ENCODE data around the gene DPM3. TPM values are rescaled to one million over a fixed set of nuclear protein-coding genes. Genes with fewer than 3 reads are reported as not detected.

The DPM3 gene
- total and polyA plus RNA-seq, 2 experiments from 2014 or later, result 13.6 to 71.4 TPM

GRCh38 chr1:155134322-155134721 is 6.0 kb downstream of the DPM3 start:
- no peak overlapping the region for H3K27ac Mint-ChIP-seq

GRCh38 chr1:155133799-155134281 is 6.5 kb downstream of the DPM3 start:
- H3K4me3 ChIP-seq, result no peak overlapping the region
- no peak overlapping the region for H3K4me3 Mint-ChIP-seq
- peaks cover 22% of the 10 kb centered on the region for H3K36me3 Mint-ChIP-seq (ENCODE audit: low read depth)
- H3K4me1 ChIP-seq (ENCODE audit: insufficient read depth), result peaks cover 35% of the 10 kb centered on the region
- H3K9me2 ChIP-seq (ENCODE audit: insufficient read depth), result no peaks in the 10 kb centered on the region
- DNase-seq (ENCODE audit: low spot score), result no peak
- no peaks in the 10 kb centered on the region for H3K9me3 Mint-ChIP-seq
- peaks cover 36% of the 10 kb centered on the region for H3K27me3 Mint-ChIP-seq (ENCODE audit: insufficient read depth, low read depth, poor library complexity)
- ATAC-seq, result no peak
- H4K20me1 ChIP-seq (replicated peaks; ENCODE audit: insufficient read depth), result peaks cover 9% of the 10 kb centered on the region; the same call in 1 of the 2 replicates
- H2AFZ ChIP-seq, result no peak overlapping the region
- no peak overlapping the region for H3K27ac ChIP-seq (ENCODE audit: low read depth)
- peaks cover 25% of the 10 kb centered on the region for H3K27me3 ChIP-seq (ENCODE audit: insufficient read depth)
- H3K27ac Mint-ChIP-seq, result no peak overlapping the region
- H3K79me2 ChIP-seq (replicated peaks; ENCODE audit: insufficient read depth), result peaks cover 11% of the 10 kb centered on the region
- peaks cover 36% of the 10 kb centered on the region for H3K4me1 Mint-ChIP-seq
- H3K4me2 ChIP-seq, result no peak overlapping the region
- H3F3A ChIP-seq (replicated peaks; ENCODE audit: low read depth), result peaks cover 23% of the 10 kb centered on the region
- no peaks in the 10 kb centered on the region for H3K36me3 ChIP-seq (ENCODE audit: insufficient read depth)
- TF ChIP-seq STAT1 (IDR thresholded peaks at IDR 0.05; ENCODE audit: unreplicated experiment) (no peak), ZNF331 (CRISPR knock-in tag; IDR thresholded peaks at IDR 0.05; ENCODE audit: low read depth) (no peak), JUNB (IDR thresholded peaks at IDR 0.05; ENCODE audit: unreplicated experiment) (no peak), ZNF462 (CRISPR knock-in tag; IDR thresholded peaks at IDR 0.05) (no peak), ZNF114 (CRISPR knock-in tag; IDR thresholded peaks at IDR 0.05) (no peak), POLR2AphosphoS5 (IDR thresholded peaks at IDR 0.05; ENCODE audit: low read depth) (no peak), ETS1 (IDR thresholded peaks at IDR 0.05) (no peak)

More at GRCh38 chr1:155134322-155134721, 6.0 kb downstream of the DPM3 start:
- Mint-ChIP-seq H3K4me3 (peak overlapping the region; percentile 94), H3K9me3 (no peaks in the 10 kb centered on the region), H3K27me3 (ENCODE audit: insufficient read depth, low read depth, poor library complexity) (peaks cover 33% of the 10 kb centered on the region), H3K36me3 (ENCODE audit: low read depth) (peaks cover 24% of the 10 kb centered on the region), H3K4me1 (peaks cover 32% of the 10 kb centered on the region)
- TF ChIP-seq EZH2 (IDR thresholded peaks at IDR 0.05; ENCODE audit: low read depth, unreplicated experiment) (no peak), JUNB (IDR thresholded peaks at IDR 0.05; ENCODE audit: unreplicated experiment) (no peak), ETS1 (IDR thresholded peaks at IDR 0.05) (no peak)
- Histone ChIP-seq H3K4me3 (peak overlapping the region; percentile 82), H3K79me2 (replicated peaks; ENCODE audit: insufficient read depth) (peaks cover 16% of the 10 kb centered on the region), H4K20me1 (replicated peaks; ENCODE audit: insufficient read depth) (peaks cover 13% of the 10 kb centered on the region; the same call in 1 of the 2 replicates), H3F3A (replicated peaks; ENCODE audit: low read depth) (peaks cover 22% of the 10 kb centered on the region), H3K9me2 (ENCODE audit: insufficient read depth) (no peaks in the 10 kb centered on the region), H3K36me3 (ENCODE audit: insufficient read depth) (no peaks in the 10 kb centered on the region), H3K4me1 (ENCODE audit: insufficient read depth) (peaks cover 30% of the 10 kb centered on the region), H3K4me2 (peak overlapping the region; percentile 86), H3K27me3 (ENCODE audit: insufficient read depth) (peaks cover 20% of the 10 kb centered on the region), H3K27ac (ENCODE audit: low read depth) (no peak overlapping the region), H2AFZ (no peak overlapping the region)
- DNase-seq (ENCODE audit: low spot score) (no peak), ATAC-seq (no peak)
